Vagina (tissue), 2 donors: Measurements from ENCODE around the gene PLPP2.

Source experiments
- CTCF ChIP-seq, 3 experiments: fragments of 450-650 bp in 2 of 3; fragments of 200-600 bp in 1 of 3; sonication (generic) in 1 of 3; IDR thresholded peaks; one replicate each; pipeline ENCODE4 v1.5.1; 2017 to 2019; ENCODE audit warnings: antibody characterized with exemption in 3 of 3, mild to moderate bottlenecking in 2 of 3, moderate library complexity in 2 of 3
- POLR2A ChIP-seq, 2 donors: fragments of 450-650 bp; IDR thresholded peaks; one replicate each; pipeline ENCODE4 v1.6.1; 2017; ENCODE audit warnings: antibody characterized with exemption in 2 of 2, mild to moderate bottlenecking in 2 of 2, moderate library complexity in 2 of 2

DNA sequence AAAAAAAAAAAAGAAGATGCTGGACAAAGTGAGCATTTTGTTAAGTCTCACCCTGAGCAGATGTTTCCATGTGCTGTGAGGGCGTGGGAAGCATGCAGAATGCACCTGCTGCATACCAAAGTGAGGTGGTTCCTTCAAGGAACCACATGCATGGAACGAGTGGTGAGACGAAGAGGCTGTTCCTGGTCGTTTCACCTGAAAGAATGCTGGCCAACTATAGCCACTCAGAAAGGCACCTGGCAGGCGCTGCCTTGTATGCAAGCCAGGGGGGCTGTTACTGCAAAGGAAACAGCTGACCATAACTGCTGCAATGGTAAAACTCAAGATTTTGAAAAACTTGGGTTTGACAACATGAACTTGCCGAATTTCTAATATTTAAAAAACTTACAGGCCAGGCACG lies 38.7 kb upstream of the PLPP2 start:
- no peak for TF ChIP-seq CTCF (IDR thresholded peaks at IDR 0.05)
- TF ChIP-seq POLR2A (IDR thresholded peaks at IDR 0.05): no peak
